Chondrocyte (in vitro differentiated cells): Measurements from ENCODE around the gene HPDL. TPM values are rescaled to one million over a fixed set of nuclear protein-coding genes. Genes with fewer than 3 reads are reported as not detected.

Source experiments
- DNase-seq: peaks from one replicate; pipeline ENCODE4 v3.0.0; 2021; ENCODE audit warnings: mixed read lengths, low spot score
- H3K27ac Mint-ChIP-seq: one replicate; pipeline ENCODE4 v1.8.0; 2021; ENCODE audit warnings: mild to moderate bottlenecking, moderate library complexity, mixed read lengths; ENCODE audit not compliant: unreplicated experiment
- H3K27me3 Mint-ChIP-seq: 2 replicates; pipeline ENCODE4 v1.8.0; 2021; ENCODE audit warnings: low read depth, mixed read lengths
- H3K36me3 Mint-ChIP-seq: 2 replicates; pipeline ENCODE4 v1.8.0; 2021; ENCODE audit warnings: low read depth, mixed read lengths
- H3K4me1 Mint-ChIP-seq: 2 replicates; pipeline ENCODE4 v1.8.0; 2021; ENCODE audit warnings: low read depth, mild to moderate bottlenecking, mixed read lengths
- H3K4me3 Mint-ChIP-seq: one replicate; pipeline ENCODE4 v1.8.0; 2021; ENCODE audit warnings: mild to moderate bottlenecking, moderate library complexity, mixed read lengths; ENCODE audit not compliant: unreplicated experiment
- H3K9me3 Mint-ChIP-seq: 2 replicates; pipeline ENCODE4 v1.8.0; 2021; ENCODE audit warnings: low read depth, mixed read lengths
- CTCF ChIP-seq: fragments of 200-600 bp; sonication (generic); IDR thresholded peaks from 2 replicates; pipeline ENCODE4 v1.5.0; 2021; ENCODE audit warnings: antibody characterized with exemption, mild to moderate bottlenecking, moderate library complexity
- total RNA-seq: library from RNA; stranded (reverse); gene quantifications from 3 replicates; pipeline ENCODE4 v1.2.1, GENCODE V29; 2021

HPDL gene
- total RNA-seq, 1 donor from 2014 or later: 1.0 TPM

GRCh38 chr1:45370575-45370974, 43.9 kb downstream of the HPDL start:
- Mint-ChIP-seq H3K4me1 (peaks cover 8% of the 10 kb centered on the region), H3K9me3 (no peaks in the 10 kb centered on the region), H3K27ac (no peak overlapping the region), H3K4me3 (no peak overlapping the region), H3K36me3 (no peaks in the 10 kb centered on the region), H3K27me3 (peaks cover 2% of the 10 kb centered on the region)
- TF ChIP-seq CTCF: no peak
- DNase-seq: no peak

GRCh38 chr1:45373573-45373972, 46.9 kb downstream of the HPDL start:
- DNase-seq: no peak
- H3K4me3 Mint-ChIP-seq: no peak overlapping the region
- TF ChIP-seq CTCF: no peak
- no peak overlapping the region for H3K27ac Mint-ChIP-seq
- peaks cover 19% of the 10 kb centered on the region for H3K4me1 Mint-ChIP-seq
- H3K27me3 Mint-ChIP-seq: peaks cover 2% of the 10 kb centered on the region
- H3K9me3 Mint-ChIP-seq: no peaks in the 10 kb centered on the region
- no peaks in the 10 kb centered on the region for H3K36me3 Mint-ChIP-seq

DNA sequence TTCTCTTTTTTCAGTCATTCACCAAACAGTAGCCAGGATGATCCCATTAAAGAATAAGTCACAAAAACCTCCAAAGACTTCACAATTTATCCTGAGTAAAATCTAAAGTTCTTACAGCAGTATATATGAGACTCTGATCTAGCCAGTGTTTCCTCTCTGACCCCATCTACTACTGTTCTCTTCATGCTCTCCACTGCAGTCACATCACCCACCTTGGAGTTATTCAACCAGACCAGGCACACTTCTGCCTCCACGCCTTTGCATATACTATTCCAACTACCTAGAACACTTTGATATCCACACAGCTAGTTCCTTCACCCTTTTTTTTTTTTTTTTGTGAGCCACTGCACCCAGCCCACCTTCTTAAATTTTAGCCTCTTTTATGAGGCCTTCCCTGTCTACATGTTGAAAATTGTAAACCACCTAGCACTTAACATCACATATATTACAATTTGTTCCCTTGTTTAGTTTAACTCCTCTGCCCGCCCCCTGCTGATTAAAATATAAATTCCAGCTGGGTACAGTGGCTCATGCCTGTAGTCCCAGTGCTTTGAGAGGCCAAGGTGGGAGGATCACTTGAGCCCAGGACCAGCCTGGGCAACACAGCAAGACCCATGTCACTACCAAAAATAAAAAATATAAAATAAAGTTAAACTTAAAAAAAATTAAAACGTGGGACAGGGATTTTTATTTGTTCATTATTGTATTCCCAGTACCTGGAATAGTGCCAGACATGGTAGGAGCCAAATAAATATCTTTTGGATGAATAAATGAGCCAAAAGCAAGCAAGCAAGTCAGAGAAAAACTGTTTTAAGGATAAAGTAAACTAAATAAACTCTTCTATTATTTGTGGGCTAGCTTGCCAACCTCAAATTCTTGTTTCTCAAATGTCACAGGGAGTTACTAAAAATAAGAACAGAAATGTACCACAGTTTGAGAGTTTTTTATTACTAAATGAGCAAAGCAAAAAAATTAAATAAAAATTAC, 48.7 kb downstream of the HPDL start:
- peak overlapping the region; percentile 28 for H3K27ac Mint-ChIP-seq
- no peak overlapping the region for H3K4me3 Mint-ChIP-seq
- H3K36me3 Mint-ChIP-seq: no peaks in the 10 kb centered on the region
- peak; percentile 46 for TF ChIP-seq CTCF
- no peaks in the 10 kb centered on the region for H3K9me3 Mint-ChIP-seq
- DNase-seq: no peak
- peaks cover 2% of the 10 kb centered on the region for H3K27me3 Mint-ChIP-seq
- peaks cover 19% of the 10 kb centered on the region for H3K4me1 Mint-ChIP-seq

GRCh38 chr1:45378184-45378583, 51.5 kb downstream of the HPDL start:
- TF ChIP-seq CTCF: no peak
- no peaks in the 10 kb centered on the region for H3K36me3 Mint-ChIP-seq
- no peaks in the 10 kb centered on the region for H3K9me3 Mint-ChIP-seq
- H3K4me1 Mint-ChIP-seq: peaks cover 19% of the 10 kb centered on the region
- no peaks in the 10 kb centered on the region for H3K27me3 Mint-ChIP-seq
- H3K27ac Mint-ChIP-seq: no peak overlapping the region
- no peak for DNase-seq
- no peak overlapping the region for H3K4me3 Mint-ChIP-seq

Other genes with a start within 250 kb of the HPDL start
- 0.51 to 1.1 TPM (median 1.0 TPM) in 3 replicates for gene ZSWIM5, start 120.3 kb upstream of the HPDL start, total RNA-seq
- gene TOE1, start 13.3 kb downstream of the HPDL start, total RNA-seq: 5.2 to 6.2 TPM (median 5.5 TPM) in 3 replicates
- gene MUTYH, start 13.5 kb downstream of the HPDL start, total RNA-seq: 12.1 to 20.6 TPM (median 12.8 TPM) in 3 replicates
- gene TESK2, start 164.3 kb downstream of the HPDL start, total RNA-seq: 1.3 to 2.7 TPM (median 1.6 TPM) in 3 replicates
- 1.6 to 2.0 TPM (median 1.8 TPM) in 3 replicates for gene CCDC163, start 173.2 kb downstream of the HPDL start, total RNA-seq
- gene MMACHC, start 173.4 kb downstream of the HPDL start, total RNA-seq: 4.6 to 8.9 TPM (median 5.9 TPM) in 3 replicates
- 291 to 523 TPM (median 297 TPM) in 3 replicates for gene PRDX1, start 195.0 kb downstream of the HPDL start, total RNA-seq
- 154 to 206 TPM (median 167 TPM) in 3 replicates for gene AKR1A1, start 223.9 kb downstream of the HPDL start, total RNA-seq